DND-41 (cell line): ENCODE measurements around the gene WDR90.

Source experiments
- ATAC-seq: fragments of 200-7000 bp; cut with Tn5 transposase; 3 replicates; pipeline ENCODE4 v1.9.1; 2021; ENCODE audit warnings: low read depth; ENCODE audit not compliant: insufficient read depth
- DNase-seq: peaks from one replicate; pipeline ENCODE4 v3.0.0-alpha.2; 2020
- H2AFZ ChIP-seq: 2 replicates; pipeline ENCODE4 v1.6.0; 2012; ENCODE audit warnings: low read depth, low read length
- H3K27ac ChIP-seq: 2 replicates; pipeline ENCODE4 v1.5.1; 2012; ENCODE audit warnings: low read length, inconsistent platforms
- H3K27me3 ChIP-seq: fragments of 200-600 bp; sonication (generic); 2 replicates; pipeline ENCODE4 v1.6.0; 2012; ENCODE audit warnings: low read length, mild to moderate bottlenecking, inconsistent platforms; ENCODE audit not compliant: insufficient read depth, poor library complexity
- H3K36me3 ChIP-seq: 2 replicates; pipeline ENCODE4 v1.5.1; 2012; ENCODE audit warnings: low read length, inconsistent platforms; ENCODE audit not compliant: insufficient read depth
- H3K4me1 ChIP-seq: 2 replicates; pipeline ENCODE4 v1.5.1; 2012; ENCODE audit warnings: mild to moderate bottlenecking, low read length; ENCODE audit not compliant: insufficient read depth
- H3K4me2 ChIP-seq: 2 replicates; pipeline ENCODE4 v1.6.0; 2012; ENCODE audit warnings: mild to moderate bottlenecking, moderate library complexity, low read length, inconsistent platforms; ENCODE audit not compliant: insufficient read depth
- H3K4me3 ChIP-seq, 2 experiments: fragments of 200-600 bp in 1 of 2; shearing (Covaris generic) in 1 of 2; 2 replicates each; pipeline ENCODE4 v1.5.1; 2012 to 2016; ENCODE audit warnings: inconsistent platforms in 2 of 2, low read length in 2 of 2, mild to moderate bottlenecking in 2 of 2, low read depth in 1 of 2, moderate library complexity in 1 of 2
- H3K79me2 ChIP-seq: 2 replicates; pipeline ENCODE4 v1.6.0; 2012; ENCODE audit warnings: low read length, inconsistent platforms; ENCODE audit not compliant: insufficient read depth
- H3K9ac ChIP-seq: 2 replicates; pipeline ENCODE4 v1.6.0; 2012; ENCODE audit warnings: low read depth, mild to moderate bottlenecking, inconsistent platforms, low read length, moderate library complexity
- H3K9me3 ChIP-seq: 2 replicates; pipeline ENCODE4 v1.5.1; 2012; ENCODE audit warnings: low read length, moderate library complexity, mild to moderate bottlenecking, inconsistent platforms; ENCODE audit not compliant: insufficient read depth, severe bottlenecking
- H4K20me1 ChIP-seq: 2 replicates; pipeline ENCODE4 v1.6.0; 2012; ENCODE audit warnings: low read length; ENCODE audit not compliant: insufficient read depth
- CTCF ChIP-seq: IDR thresholded peaks from 2 replicates; pipeline ENCODE4 v1.5.1; 2012; ENCODE audit warnings: borderline replicate concordance, low read length, moderate library complexity, mild to moderate bottlenecking; ENCODE audit not compliant: poor library complexity, severe bottlenecking; ENCODE audit errors: extremely low read depth
- EZH2 ChIP-seq: IDR thresholded peaks from 3 replicates; pipeline ENCODE4 v1.6.1; 2012; ENCODE audit warnings: borderline replicate concordance, low read depth, mild to moderate bottlenecking, moderate library complexity, low read length, inconsistent platforms; ENCODE audit not compliant: severe bottlenecking

The WDR90 gene

DNA sequence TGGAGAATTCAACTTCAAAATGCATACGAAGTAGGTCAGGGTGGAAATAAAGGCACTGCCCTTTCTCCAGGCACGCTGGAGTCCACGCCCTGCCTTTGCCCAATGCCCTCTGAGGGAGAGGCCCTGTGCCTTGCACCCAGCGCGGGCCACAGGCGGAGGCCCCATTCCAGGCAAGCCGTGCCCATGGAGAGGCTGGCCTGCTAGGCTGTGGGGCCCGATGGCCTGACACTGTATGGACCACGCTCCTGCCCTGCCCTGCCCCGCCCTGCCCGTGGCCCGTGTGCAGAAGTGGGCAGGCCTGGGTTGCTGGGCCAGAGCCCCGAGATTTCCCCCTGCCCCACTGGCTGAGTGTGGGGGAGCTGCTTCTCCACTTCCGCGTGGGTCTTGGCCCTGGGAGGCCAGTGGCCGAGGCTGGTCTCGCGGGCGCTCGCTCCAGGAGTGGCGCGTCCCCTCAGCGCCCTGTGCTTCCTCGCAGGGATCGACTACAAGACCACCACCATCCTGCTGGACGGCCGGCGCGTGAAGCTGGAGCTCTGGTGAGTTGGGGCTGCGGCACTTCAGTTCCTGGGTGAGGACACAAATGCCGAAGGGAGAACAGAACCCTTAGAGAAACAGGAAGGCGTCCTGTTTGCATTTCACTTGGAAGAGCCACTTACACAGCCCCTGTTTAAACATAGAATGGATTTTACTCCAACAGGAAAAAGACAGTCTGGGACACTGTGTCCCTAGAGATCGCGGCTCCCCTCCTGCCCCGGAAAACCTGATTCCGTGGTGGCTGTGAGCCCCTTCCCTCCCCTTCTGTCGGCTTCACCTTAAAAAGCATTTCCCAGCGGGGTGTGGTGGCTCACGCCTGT lies 32.2 kb upstream of the WDR90 start:
- ATAC-seq (no peak), DNase-seq (no peak)
- no peaks in the 10 kb centered on the region for H3K36me3 ChIP-seq
- H3K4me3 ChIP-seq = no peak overlapping the region
- no peak overlapping the region for H3K9ac ChIP-seq
- no peak overlapping the region for H3K4me2 ChIP-seq
- H3K27me3 ChIP-seq = no peaks in the 10 kb centered on the region
- no peaks in the 10 kb centered on the region for H3K4me1 ChIP-seq
- no peak overlapping the region for H2AFZ ChIP-seq
- H3K27ac ChIP-seq = no peak overlapping the region
- no peaks in the 10 kb centered on the region for H3K9me3 ChIP-seq
- peaks cover 27% of the 10 kb centered on the region for H4K20me1 ChIP-seq
- peaks cover 20% of the 10 kb centered on the region for H3K79me2 ChIP-seq
- TF ChIP-seq CTCF = no peak
- no peak for TF ChIP-seq EZH2

- TF ChIP-seq EZH2 (no peak), CTCF (no peak)
- DNase-seq (no peak), ATAC-seq (no peak)
- no peaks in the 10 kb centered on the region for H3K36me3 ChIP-seq
- H3K4me1 ChIP-seq = no peaks in the 10 kb centered on the region
- no peak overlapping the region for H3K9ac ChIP-seq
- H4K20me1 ChIP-seq = peaks cover 30% of the 10 kb centered on the region
- H3K9me3 ChIP-seq = no peaks in the 10 kb centered on the region
- H3K79me2 ChIP-seq = peaks cover 20% of the 10 kb centered on the region
- H2AFZ ChIP-seq = no peak overlapping the region
- no peak overlapping the region for H3K4me3 ChIP-seq
- no peak overlapping the region for H3K4me2 ChIP-seq
- H3K27ac ChIP-seq = no peak overlapping the region
- no peaks in the 10 kb centered on the region for H3K27me3 ChIP-seq
Observed at GRCh38 chr16:617855-618254, 31.3 kb upstream of the WDR90 start.

GRCh38 chr16:619476-620100 lies 29.6 kb upstream of the WDR90 start:
- DNase-seq = no peak
- Histone ChIP-seq H3K9me3 (no peaks in the 10 kb centered on the region), H4K20me1 (peaks cover 34% of the 10 kb centered on the region), H3K27me3 (no peaks in the 10 kb centered on the region), H2AFZ (no peak overlapping the region), H3K36me3 (no peaks in the 10 kb centered on the region), H3K27ac (no peak overlapping the region), H3K9ac (no peak overlapping the region), H3K4me2 (no peak overlapping the region), H3K79me2 (peaks cover 14% of the 10 kb centered on the region), H3K4me1 (no peaks in the 10 kb centered on the region), H3K4me3 (no peak overlapping the region)
- TF ChIP-seq EZH2 (no peak), CTCF (no peak)
- ATAC-seq = no peak
